ENCODE measurements around the gene ACACA.

The ACACA gene

DNA sequence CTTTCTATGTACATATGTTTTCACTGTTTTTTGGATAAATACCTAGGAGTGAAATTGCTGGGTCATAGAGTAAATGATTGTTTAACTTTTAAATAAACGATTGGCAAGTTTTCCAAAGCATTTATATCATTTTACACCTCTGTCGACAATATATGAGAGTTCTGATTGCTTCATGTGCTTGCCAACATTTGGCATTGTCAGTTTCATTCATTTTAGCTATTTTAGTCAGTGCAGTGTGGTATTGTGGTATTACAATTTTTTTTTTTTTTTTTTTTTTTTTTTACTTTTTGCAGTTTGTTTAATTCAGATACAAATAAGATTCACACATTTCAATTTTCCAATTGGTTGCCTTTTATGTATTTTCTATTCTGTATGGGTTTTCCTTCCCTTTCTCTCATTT lies 26.0 kb upstream of the ACACA start:
- DNase-seq (ENCODE audit: low spot score): no peak
- TF ChIP-seq, protein P1, sequence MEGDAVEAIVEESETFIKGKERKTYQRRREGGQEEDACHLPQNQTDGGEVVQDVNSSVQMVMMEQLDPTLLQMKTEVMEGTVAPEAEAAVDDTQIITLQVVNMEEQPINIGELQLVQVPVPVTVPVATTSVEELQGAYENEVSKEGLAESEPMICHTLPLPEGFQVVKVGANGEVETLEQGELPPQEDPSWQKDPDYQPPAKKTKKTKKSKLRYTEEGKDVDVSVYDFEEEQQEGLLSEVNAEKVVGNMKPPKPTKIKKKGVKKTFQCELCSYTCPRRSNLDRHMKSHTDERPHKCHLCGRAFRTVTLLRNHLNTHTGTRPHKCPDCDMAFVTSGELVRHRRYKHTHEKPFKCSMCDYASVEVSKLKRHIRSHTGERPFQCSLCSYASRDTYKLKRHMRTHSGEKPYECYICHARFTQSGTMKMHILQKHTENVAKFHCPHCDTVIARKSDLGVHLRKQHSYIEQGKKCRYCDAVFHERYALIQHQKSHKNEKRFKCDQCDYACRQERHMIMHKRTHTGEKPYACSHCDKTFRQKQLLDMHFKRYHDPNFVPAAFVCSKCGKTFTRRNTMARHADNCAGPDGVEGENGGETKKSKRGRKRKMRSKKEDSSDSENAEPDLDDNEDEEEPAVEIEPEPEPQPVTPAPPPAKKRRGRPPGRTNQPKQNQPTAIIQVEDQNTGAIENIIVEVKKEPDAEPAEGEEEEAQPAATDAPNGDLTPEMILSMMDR (IDR thresholded peaks at IDR 0.05; ENCODE audit: extremely low read depth, missing control alignments): no peak

DNA sequence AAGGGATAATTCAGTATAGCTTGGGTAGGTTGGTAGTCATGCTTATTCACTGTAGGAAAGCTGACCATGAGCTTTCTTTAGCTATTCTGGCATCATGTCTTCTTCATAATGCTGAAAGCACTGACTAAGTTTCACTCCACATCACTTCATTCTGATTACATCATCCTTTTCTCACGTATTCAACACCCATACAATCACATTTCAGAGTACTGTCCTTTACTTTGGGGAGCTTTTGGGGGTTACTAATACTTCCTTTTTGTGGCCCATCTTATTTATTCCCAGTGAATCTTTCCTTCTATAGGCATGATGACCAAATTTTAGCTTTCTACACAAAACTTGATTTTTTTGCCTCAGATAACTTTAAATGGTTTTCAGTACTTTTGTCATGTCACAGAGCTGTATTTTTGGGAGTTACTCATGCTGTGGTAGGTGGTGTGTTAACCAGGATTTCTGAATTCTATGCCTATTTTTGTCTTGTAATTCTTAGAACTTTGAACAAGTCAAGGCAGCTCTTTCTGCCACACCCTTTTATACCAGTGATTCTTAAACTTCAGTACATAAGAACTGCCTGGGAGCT lies 23.5 kb upstream of the ACACA start:
- TF ChIP-seq, protein P1 (IDR thresholded peaks at IDR 0.05; ENCODE audit: extremely low read depth, missing control alignments): no peak
- peak; percentile 44 for DNase-seq (ENCODE audit: low spot score)

DNA sequence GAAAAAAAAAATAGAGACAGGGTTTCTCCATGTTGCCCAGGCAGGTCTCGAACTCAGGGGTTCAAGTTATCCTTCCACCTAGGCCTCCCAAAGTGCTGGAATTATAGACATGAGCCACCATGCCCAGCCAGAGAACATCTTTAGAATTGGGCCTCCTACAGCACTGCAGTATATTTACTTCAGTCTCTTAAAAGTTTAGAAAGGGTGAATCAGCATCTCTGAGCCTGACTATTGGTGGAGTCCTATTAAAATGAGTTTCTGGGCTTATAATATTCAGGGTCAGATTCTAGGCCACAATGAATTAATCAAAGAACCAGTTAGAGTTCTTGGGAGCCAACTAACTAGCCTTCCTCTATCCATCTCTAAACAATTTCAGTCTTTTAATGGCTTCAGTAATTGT lies 22.8 kb upstream of the ACACA start:
- DNase-seq (ENCODE audit: low spot score): no peak
- TF ChIP-seq, protein P1 (IDR thresholded peaks at IDR 0.05; ENCODE audit: extremely low read depth, missing control alignments): no peak

- TF ChIP-seq, protein P1 (IDR thresholded peaks at IDR 0.05; ENCODE audit: extremely low read depth, missing control alignments): no peak
- DNase-seq (ENCODE audit: low spot score): no peak
Observed at GRCh38 chr17:37429039-37429438, 22.4 kb upstream of the ACACA start.

- no peak for DNase-seq (ENCODE audit: low spot score)
- TF ChIP-seq, protein P1 (IDR thresholded peaks at IDR 0.05; ENCODE audit: extremely low read depth, missing control alignments): no peak
Observed at GRCh38 chr17:37425268-37425667, 18.6 kb upstream of the ACACA start.

DNA sequence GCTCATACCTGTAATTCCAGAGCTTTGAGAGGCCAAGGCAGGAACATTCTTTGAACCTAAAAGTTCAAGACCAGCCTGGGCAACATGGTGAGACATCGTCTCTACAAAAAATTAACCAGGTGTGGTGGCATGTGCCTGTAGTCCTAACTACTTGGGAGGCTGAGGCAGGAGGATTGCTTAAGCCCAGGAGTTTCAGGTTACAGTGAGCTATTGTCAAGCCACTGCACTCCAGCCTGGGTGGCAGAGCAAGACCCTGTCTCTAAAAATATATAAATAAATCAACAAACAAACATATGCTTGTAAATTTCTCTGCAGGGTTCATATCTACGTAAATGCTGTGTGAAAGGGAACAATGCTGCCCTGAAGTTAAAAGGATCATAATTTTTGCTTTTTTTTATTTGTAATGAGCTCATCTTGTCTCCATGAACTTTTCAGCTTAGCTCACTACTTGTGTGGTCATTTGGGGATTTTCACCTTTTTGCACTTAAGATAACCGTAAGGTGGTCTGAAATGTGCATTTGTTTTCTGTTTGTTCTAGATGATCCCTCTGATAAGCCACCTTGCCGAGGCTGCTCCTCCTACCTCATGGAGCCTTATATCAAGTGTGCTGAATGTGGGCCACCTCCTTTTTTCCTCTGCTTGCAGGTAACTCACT lies 16.5 kb upstream of the ACACA start:
- TF ChIP-seq, protein P1 (IDR thresholded peaks at IDR 0.05; ENCODE audit: extremely low read depth, missing control alignments): no peak
- DNase-seq (ENCODE audit: low spot score): no peak

DNA sequence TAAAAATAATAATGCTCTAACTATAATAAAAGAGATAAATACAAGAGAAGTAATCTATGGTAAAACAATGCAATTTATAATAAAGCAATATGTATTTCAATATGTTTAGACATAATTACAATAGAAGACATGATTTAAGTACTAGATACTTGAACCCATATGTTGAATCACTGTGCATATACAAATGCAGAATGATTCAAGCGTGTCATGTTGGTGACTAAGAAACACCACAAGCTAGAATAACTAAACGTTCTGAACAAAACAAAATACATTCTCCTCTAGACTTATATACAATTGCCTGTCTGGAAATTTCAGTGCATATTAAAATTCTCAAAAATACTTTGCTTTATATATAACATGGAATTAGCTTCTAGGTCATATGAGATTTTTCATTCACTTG lies 11.2 kb upstream of the ACACA start:
- TF ChIP-seq, protein P1 (IDR thresholded peaks at IDR 0.05; ENCODE audit: extremely low read depth, missing control alignments): no peak

More for the DNA sequence above, 11.2 kb upstream of the ACACA start:
- no peak for DNase-seq (ENCODE audit: low spot score)

All from GM20000 (cell line).